ENCODE results near the gene CFAP97.

GRCh38 chr4:185221491-185221890, 17.7 kb upstream of the CFAP97 start:
- TF ChIP-seq POLR2AphosphoS5 (IDR thresholded peaks at IDR 0.05; ENCODE audit: low read depth, low read length) (no peak), SIN3A (IDR thresholded peaks at IDR 0.05; ENCODE audit: borderline replicate concordance, insufficient read depth, low read length) (no peak), TAF1 (IDR thresholded peaks at IDR 0.05; ENCODE audit: borderline replicate concordance, insufficient read depth, low read length) (no peak)
- TF ChIP-seq, protein P1, sequence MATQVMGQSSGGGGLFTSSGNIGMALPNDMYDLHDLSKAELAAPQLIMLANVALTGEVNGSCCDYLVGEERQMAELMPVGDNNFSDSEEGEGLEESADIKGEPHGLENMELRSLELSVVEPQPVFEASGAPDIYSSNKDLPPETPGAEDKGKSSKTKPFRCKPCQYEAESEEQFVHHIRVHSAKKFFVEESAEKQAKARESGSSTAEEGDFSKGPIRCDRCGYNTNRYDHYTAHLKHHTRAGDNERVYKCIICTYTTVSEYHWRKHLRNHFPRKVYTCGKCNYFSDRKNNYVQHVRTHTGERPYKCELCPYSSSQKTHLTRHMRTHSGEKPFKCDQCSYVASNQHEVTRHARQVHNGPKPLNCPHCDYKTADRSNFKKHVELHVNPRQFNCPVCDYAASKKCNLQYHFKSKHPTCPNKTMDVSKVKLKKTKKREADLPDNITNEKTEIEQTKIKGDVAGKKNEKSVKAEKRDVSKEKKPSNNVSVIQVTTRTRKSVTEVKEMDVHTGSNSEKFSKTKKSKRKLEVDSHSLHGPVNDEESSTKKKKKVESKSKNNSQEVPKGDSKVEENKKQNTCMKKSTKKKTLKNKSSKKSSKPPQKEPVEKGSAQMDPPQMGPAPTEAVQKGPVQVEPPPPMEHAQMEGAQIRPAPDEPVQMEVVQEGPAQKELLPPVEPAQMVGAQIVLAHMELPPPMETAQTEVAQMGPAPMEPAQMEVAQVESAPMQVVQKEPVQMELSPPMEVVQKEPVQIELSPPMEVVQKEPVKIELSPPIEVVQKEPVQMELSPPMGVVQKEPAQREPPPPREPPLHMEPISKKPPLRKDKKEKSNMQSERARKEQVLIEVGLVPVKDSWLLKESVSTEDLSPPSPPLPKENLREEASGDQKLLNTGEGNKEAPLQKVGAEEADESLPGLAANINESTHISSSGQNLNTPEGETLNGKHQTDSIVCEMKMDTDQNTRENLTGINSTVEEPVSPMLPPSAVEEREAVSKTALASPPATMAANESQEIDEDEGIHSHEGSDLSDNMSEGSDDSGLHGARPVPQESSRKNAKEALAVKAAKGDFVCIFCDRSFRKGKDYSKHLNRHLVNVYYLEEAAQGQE (IDR thresholded peaks at IDR 0.05; ENCODE audit: insufficient read depth in 1 of 2, low read depth in 2 of 2, low read length in 2 of 2): no peak
